GM19351 (cell line): ENCODE results near the gene TRIM60.
"Not testable (repeated sequence)": the region's sequence is repeated elsewhere in the genome, so short reads cannot be mapped to it uniquely, and the experiment has no call there.

Source experiments
- ATAC-seq: cut with Tn5 transposase; IDR thresholded peaks from one replicate; pipeline ENCODE4 v1.9.1; 2021; ENCODE audit warnings: mild to moderate bottlenecking, moderate library complexity; ENCODE audit not compliant: unreplicated experiment

TRIM60 gene

GRCh38 chr4:165052627-165053026, 20.8 kb downstream of the TRIM60 start:
- ATAC-seq, result no peak

GRCh38 chr4:165053645-165054044, 21.8 kb downstream of the TRIM60 start, which contains the start of gene TRIM75:
TSS of gene TRIM75 (plus strand) at chr4:165053866. CDS start at chr4:165059148, 5,282 bp downstream.
- ATAC-seq, result no peak

GRCh38 chr4:165055601-165056000, 23.8 kb downstream of the TRIM60 start:
- no peak for ATAC-seq

GRCh38 chr4:165058666-165059065, 26.9 kb downstream of the TRIM60 start:
- no peak for ATAC-seq

GRCh38 chr4:165059386-165059785, 27.6 kb downstream of the TRIM60 start:
- no peak for ATAC-seq

GRCh38 chr4:165060938-165061337, 29.1 kb downstream of the TRIM60 start:
- no peak for ATAC-seq

- no peak for ATAC-seq
These were observed 38.8 kb downstream of the TRIM60 start for GRCh38 chr4:165070560-165070959.

- not testable (repeated sequence) for ATAC-seq
These were observed 41.5 kb downstream of the TRIM60 start for GRCh38 chr4:165073346-165073745.

- no peak for ATAC-seq
These were observed 45.3 kb downstream of the TRIM60 start for GRCh38 chr4:165077034-165077578.

- ATAC-seq, result no peak
These were observed 47.7 kb downstream of the TRIM60 start for GRCh38 chr4:165079476-165079875.

GRCh38 chr4:165084787-165085186, 53.0 kb downstream of the TRIM60 start:
- ATAC-seq, result not testable (repeated sequence)

- no peak for ATAC-seq
These were observed 54.1 kb downstream of the TRIM60 start for GRCh38 chr4:165085946-165086345.

- no peak for ATAC-seq
These were observed 56.6 kb downstream of the TRIM60 start for GRCh38 chr4:165088366-165088765.
